ENCODE measurements around the gene PEX19.

The PEX19 gene

DNA sequence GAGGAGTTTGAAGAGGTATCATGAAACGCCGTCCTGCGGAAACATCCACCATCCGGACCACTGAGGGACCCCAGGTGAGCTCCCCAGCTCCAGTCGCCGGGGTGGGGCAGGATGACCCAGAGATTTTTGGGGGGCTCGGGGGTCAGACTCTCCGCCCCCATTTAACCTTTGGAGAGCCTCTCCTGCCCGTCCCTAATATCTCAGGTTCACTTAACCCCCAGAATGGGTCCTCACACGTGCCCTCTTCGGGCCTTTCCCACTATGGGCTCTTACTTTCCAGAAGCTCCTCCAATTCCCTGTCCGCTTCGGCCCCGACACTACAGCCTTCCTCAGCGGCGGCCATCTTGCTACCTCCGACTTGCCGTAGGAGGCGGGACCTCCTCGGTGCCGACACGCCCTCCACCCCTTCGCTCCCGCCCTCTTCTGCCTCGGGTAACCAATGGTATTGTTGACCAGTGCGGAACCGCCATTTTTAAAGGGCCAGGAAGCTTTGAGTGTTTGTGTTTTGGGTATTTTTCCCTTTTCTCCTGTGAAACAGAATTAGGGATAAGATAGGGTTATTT, at the start of gene PEX19 (continued):
- no peak for TF ChIP-seq ZNF2 (tag by site-specific recombination; IDR thresholded peaks at IDR 0.05)
- TF ChIP-seq SP3 (tag by site-specific recombination; IDR thresholded peaks at IDR 0.05) = peak; percentile 98
- TF ChIP-seq MZF1 (tag by site-specific recombination; IDR thresholded peaks at IDR 0.05; ENCODE audit: borderline replicate concordance) = no peak

DNA sequence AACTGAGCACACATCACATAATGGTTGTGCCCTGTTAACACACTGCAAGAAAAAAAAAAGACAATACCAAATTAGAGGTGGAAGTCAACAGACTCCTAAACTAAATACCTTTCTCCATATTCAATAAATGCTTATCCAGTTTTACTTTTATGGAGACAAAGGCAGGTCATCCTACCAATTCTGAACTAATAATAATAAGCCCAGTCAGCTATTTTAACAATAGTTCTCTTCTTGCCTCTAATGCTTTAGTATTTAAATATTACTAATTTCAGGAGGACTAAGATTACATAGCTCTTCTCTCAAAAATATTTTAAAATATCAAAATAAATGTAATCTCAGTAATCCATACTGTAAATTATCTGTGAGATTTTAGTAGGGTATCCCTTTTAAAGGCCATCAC, 47.6 kb upstream of the PEX19 start:
- POLR2A ChIA-PET = no interaction called here
- CTCF ChIA-PET = interaction anchor here (0.5 to 2.6 kb wide), 8 partner anchors 8 to 247 kb away, joined by 3 to 15 read pairs (median 4); partner anchors contain the start of gene PEX19

DNA sequence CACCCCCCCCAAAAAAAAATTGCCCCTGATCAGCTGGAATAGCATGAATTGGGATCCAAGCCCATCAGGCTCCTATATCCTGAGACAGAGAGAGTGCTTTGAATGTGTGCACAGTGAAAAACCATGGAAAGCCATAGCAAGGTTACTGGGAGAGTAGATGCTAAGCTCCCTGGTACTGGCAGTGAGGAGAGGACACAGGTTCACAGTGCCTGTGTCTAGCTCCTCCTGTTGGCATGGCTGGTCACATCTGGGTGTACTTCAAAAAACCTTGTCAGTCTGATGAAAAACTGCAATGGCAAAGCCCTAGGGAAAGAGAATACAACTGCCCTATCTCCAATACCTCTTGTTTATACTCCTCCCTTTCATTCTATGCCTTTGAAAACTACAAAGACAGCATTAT, 45.2 kb upstream of the PEX19 start:
- ChIA-PET POLR2A (interaction anchor here (0.9 kb wide), 1 partner anchor 45 kb away, joined by 3 read pairs; the partner anchor contains the start of gene PEX19), CTCF (interaction anchor here (1.5 to 3.4 kb wide), 2 partner anchors 38 to 47 kb away, joined by 3 to 28 read pairs; no protein-coding TSS in a partner anchor)
- Histone ChIP-seq H3K4me3 (ENCODE audit: low read depth, low read length) (no peak overlapping the region), H3K36me3 (ENCODE audit: control insufficient read depth in 2 of 2, insufficient read depth in 1 of 2, low read length in 2 of 2) (peaks cover 69 to 96% of the 10 kb centered on the region in 2 experiments), H3K9me3 (ENCODE audit: control insufficient read depth, insufficient read depth, low read depth, low read length) (no peaks in the 10 kb centered on the region), H3K4me1 (ENCODE audit: control insufficient read depth, insufficient read depth, low read length) (no peaks in the 10 kb centered on the region), H3K27ac (ENCODE audit: extremely low read depth, low read depth, low read length) (no peak overlapping the region)
- TF ChIP-seq, protein P1, sequence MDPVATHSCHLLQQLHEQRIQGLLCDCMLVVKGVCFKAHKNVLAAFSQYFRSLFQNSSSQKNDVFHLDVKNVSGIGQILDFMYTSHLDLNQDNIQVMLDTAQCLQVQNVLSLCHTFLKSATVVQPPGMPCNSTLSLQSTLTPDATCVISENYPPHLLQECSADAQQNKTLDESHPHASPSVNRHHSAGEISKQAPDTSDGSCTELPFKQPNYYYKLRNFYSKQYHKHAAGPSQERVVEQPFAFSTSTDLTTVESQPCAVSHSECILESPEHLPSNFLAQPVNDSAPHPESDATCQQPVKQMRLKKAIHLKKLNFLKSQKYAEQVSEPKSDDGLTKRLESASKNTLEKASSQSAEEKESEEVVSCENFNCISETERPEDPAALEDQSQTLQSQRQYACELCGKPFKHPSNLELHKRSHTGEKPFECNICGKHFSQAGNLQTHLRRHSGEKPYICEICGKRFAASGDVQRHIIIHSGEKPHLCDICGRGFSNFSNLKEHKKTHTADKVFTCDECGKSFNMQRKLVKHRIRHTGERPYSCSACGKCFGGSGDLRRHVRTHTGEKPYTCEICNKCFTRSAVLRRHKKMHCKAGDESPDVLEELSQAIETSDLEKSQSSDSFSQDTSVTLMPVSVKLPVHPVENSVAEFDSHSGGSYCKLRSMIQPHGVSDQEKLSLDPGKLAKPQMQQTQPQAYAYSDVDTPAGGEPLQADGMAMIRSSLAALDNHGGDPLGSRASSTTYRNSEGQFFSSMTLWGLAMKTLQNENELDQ (tag by site-specific recombination; IDR thresholded peaks at IDR 0.05; ENCODE audit: low read depth) = peak; percentile 93
- no peak for TF ChIP-seq ZNF404 (tag by site-specific recombination; IDR thresholded peaks at IDR 0.05)

More for the DNA sequence above, 47.6 kb upstream of the PEX19 start:
- no peak overlapping the region for H3K4me3 ChIP-seq (ENCODE audit: low read depth, low read length)
- H3K27ac ChIP-seq (ENCODE audit: extremely low read depth, low read depth, low read length) = no peak overlapping the region
- H3K9me3 ChIP-seq (ENCODE audit: control insufficient read depth, insufficient read depth, low read depth, low read length) = no peaks in the 10 kb centered on the region
- peaks cover 64 to 90% of the 10 kb centered on the region in 2 experiments for H3K36me3 ChIP-seq (ENCODE audit: control insufficient read depth in 2 of 2, insufficient read depth in 1 of 2, low read length in 2 of 2)
- H3K4me1 ChIP-seq (ENCODE audit: control insufficient read depth, insufficient read depth, low read length) = no peaks in the 10 kb centered on the region
- TF ChIP-seq BCL11B (tag by site-specific recombination; IDR thresholded peaks at IDR 0.05; ENCODE audit: low read depth) (no peak), ZNF24 (tag by site-specific recombination; IDR thresholded peaks at IDR 0.05) (no peak)

DNA sequence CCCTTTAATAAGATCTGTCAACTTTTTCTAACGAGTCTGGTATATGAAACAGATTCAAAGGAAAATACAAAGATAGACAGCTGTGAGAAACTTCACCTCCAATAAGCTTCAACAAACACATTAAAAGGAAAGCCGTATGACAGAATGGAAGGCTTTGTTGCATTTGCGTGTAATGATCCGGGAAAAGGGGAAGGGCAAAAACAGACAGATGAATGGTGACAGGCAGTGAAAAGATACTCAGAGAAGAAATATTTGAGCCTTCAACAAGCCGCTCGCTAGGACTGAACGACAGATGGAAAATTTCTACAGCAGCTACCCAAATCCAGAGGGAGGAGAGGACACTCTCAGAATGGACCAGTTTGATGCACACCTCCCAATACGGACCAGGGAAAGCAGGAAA, 43.3 kb upstream of the PEX19 start:
- TF ChIP-seq ZNF266 (tag by site-specific recombination; IDR thresholded peaks at IDR 0.05; ENCODE audit: low read depth) = no peak
- no peak overlapping the region for H3K4me3 ChIP-seq (ENCODE audit: low read depth, low read length)
- H3K36me3 ChIP-seq (ENCODE audit: control insufficient read depth in 2 of 2, insufficient read depth in 1 of 2, low read length in 2 of 2) = peaks cover 85 to 96% of the 10 kb centered on the region in 2 experiments
- CTCF ChIA-PET = interaction anchor here (3.4 kb wide), 1 partner anchor 36 kb away, joined by 28 read pairs; no protein-coding TSS in a partner anchor
- H3K9me3 ChIP-seq (ENCODE audit: control insufficient read depth, insufficient read depth, low read depth, low read length) = no peaks in the 10 kb centered on the region
- H3K27ac ChIP-seq (ENCODE audit: extremely low read depth, low read depth, low read length) = no peak overlapping the region
- no peaks in the 10 kb centered on the region for H3K4me1 ChIP-seq (ENCODE audit: control insufficient read depth, insufficient read depth, low read length)
- POLR2A ChIA-PET = no interaction called here

DNA sequence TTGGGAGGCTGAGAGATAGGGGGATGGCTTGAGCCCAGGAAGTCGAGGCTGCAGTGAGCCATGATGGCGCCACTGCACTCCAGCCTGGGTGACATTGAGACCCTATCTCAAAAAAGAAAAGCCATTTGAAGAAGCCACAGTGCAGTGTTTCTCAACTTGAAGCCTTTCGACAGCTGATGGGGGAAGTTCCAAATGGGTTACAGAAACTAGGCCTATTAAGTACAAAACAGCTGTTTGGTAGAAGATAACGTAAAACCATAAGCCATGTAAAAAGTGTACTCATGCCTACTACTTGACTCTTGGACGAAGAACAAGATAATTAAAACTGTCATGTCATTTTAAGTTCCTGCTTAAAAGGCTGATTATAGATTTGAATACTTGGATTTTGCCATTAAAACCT, 41.5 kb upstream of the PEX19 start:
- ChIA-PET POLR2A (no interaction called here), CTCF (interaction anchor here (0.6 to 1.0 kb wide), 4 partner anchors 35 to 350 kb away, joined by 3 to 5 read pairs (median 3); no protein-coding TSS in a partner anchor)
- TF ChIP-seq, protein P2, sequence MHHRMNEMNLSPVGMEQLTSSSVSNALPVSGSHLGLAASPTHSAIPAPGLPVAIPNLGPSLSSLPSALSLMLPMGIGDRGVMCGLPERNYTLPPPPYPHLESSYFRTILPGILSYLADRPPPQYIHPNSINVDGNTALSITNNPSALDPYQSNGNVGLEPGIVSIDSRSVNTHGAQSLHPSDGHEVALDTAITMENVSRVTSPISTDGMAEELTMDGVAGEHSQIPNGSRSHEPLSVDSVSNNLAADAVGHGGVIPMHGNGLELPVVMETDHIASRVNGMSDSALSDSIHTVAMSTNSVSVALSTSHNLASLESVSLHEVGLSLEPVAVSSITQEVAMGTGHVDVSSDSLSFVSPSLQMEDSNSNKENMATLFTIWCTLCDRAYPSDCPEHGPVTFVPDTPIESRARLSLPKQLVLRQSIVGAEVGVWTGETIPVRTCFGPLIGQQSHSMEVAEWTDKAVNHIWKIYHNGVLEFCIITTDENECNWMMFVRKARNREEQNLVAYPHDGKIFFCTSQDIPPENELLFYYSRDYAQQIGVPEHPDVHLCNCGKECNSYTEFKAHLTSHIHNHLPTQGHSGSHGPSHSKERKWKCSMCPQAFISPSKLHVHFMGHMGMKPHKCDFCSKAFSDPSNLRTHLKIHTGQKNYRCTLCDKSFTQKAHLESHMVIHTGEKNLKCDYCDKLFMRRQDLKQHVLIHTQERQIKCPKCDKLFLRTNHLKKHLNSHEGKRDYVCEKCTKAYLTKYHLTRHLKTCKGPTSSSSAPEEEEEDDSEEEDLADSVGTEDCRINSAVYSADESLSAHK (tag by site-specific recombination; IDR thresholded peaks at IDR 0.05) = no peak
- no peak for TF ChIP-seq SP3 (tag by site-specific recombination; IDR thresholded peaks at IDR 0.05)
- TF ChIP-seq ZBTB21 (tag by site-specific recombination; IDR thresholded peaks at IDR 0.05) = no peak
- TF ChIP-seq FEZF1 (tag by site-specific recombination; IDR thresholded peaks at IDR 0.05) = no peak
- TF ChIP-seq, protein P3, sequence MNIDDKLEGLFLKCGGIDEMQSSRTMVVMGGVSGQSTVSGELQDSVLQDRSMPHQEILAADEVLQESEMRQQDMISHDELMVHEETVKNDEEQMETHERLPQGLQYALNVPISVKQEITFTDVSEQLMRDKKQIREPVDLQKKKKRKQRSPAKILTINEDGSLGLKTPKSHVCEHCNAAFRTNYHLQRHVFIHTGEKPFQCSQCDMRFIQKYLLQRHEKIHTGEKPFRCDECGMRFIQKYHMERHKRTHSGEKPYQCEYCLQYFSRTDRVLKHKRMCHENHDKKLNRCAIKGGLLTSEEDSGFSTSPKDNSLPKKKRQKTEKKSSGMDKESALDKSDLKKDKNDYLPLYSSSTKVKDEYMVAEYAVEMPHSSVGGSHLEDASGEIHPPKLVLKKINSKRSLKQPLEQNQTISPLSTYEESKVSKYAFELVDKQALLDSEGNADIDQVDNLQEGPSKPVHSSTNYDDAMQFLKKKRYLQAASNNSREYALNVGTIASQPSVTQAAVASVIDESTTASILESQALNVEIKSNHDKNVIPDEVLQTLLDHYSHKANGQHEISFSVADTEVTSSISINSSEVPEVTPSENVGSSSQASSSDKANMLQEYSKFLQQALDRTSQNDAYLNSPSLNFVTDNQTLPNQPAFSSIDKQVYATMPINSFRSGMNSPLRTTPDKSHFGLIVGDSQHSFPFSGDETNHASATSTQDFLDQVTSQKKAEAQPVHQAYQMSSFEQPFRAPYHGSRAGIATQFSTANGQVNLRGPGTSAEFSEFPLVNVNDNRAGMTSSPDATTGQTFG (tag by site-specific recombination; IDR thresholded peaks at IDR 0.05; ENCODE audit: borderline replicate concordance) = no peak
- TF ChIP-seq, protein P4, sequence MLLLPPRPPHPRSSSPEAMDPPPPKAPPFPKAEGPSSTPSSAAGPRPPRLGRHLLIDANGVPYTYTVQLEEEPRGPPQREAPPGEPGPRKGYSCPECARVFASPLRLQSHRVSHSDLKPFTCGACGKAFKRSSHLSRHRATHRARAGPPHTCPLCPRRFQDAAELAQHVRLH (tag by site-specific recombination; IDR thresholded peaks at IDR 0.05) = no peak
- TF ChIP-seq ZNF169 (tag by site-specific recombination; IDR thresholded peaks at IDR 0.05) = no peak
- TF ChIP-seq, protein P5, sequence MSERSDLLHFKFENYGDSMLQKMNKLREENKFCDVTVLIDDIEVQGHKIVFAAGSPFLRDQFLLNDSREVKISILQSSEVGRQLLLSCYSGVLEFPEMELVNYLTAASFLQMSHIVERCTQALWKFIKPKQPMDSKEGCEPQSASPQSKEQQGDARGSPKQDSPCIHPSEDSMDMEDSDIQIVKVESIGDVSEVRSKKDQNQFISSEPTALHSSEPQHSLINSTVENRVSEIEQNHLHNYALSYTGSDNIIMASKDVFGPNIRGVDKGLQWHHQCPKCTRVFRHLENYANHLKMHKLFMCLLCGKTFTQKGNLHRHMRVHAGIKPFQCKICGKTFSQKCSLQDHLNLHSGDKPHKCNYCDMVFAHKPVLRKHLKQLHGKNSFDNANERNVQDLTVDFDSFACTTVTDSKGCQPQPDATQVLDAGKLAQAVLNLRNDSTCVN (tag by site-specific recombination; optimal IDR thresholded peaks at IDR 0.05) = no peak
- no peaks in the 10 kb centered on the region for H3K4me1 ChIP-seq (ENCODE audit: control insufficient read depth, insufficient read depth, low read length)
- H3K4me3 ChIP-seq (ENCODE audit: low read depth, low read length) = no peak overlapping the region
- peaks cover 80 to 97% of the 10 kb centered on the region in 2 experiments for H3K36me3 ChIP-seq (ENCODE audit: control insufficient read depth in 2 of 2, insufficient read depth in 1 of 2, low read length in 2 of 2)
- H3K27ac ChIP-seq (ENCODE audit: extremely low read depth, low read depth, low read length) = no peak overlapping the region
- no peaks in the 10 kb centered on the region for H3K9me3 ChIP-seq (ENCODE audit: control insufficient read depth, insufficient read depth, low read depth, low read length)
